Osteocyte (in vitro differentiated cells): ENCODE measurements around the gene THSD4. TPM values are rescaled to one million over a fixed set of nuclear protein-coding genes. Genes with fewer than 3 reads are reported as not detected.

Source experiments
- DNase-seq: peaks from one replicate; pipeline ENCODE4 v3.0.0; 2021; ENCODE audit warnings: mixed read lengths; ENCODE audit not compliant: unreplicated experiment; ENCODE audit errors: extremely low spot score
- H3K27ac Mint-ChIP-seq: one replicate; pipeline ENCODE4 v1.8.0; 2021; ENCODE audit warnings: mild to moderate bottlenecking, mixed read lengths; ENCODE audit not compliant: unreplicated experiment
- H3K27me3 Mint-ChIP-seq: one replicate; pipeline ENCODE4 v1.8.0; 2021; ENCODE audit warnings: mixed read lengths; ENCODE audit not compliant: unreplicated experiment
- H3K36me3 Mint-ChIP-seq: one replicate; pipeline ENCODE4 v1.8.0; 2021; ENCODE audit warnings: mixed read lengths; ENCODE audit not compliant: unreplicated experiment
- H3K4me1 Mint-ChIP-seq: one replicate; pipeline ENCODE4 v1.8.0; 2021; ENCODE audit warnings: mixed read lengths; ENCODE audit not compliant: unreplicated experiment
- H3K4me3 Mint-ChIP-seq: one replicate; pipeline ENCODE4 v1.8.0; 2021; ENCODE audit warnings: mild to moderate bottlenecking, moderate library complexity, mixed read lengths; ENCODE audit not compliant: unreplicated experiment
- H3K9me3 Mint-ChIP-seq: one replicate; pipeline ENCODE4 v1.8.0; 2021; ENCODE audit warnings: mixed read lengths; ENCODE audit not compliant: unreplicated experiment
- total RNA-seq: library from RNA; stranded (reverse); gene quantifications from 2 replicates; pipeline ENCODE4 v1.2.1, GENCODE V29; 2021
- TF ChIP-seq, protein P1 (sequence below): fragments of 200-600 bp; sonication (generic); IDR thresholded peaks from 2 replicates; pipeline ENCODE4 v1.5.0; 2021; ENCODE audit warnings: antibody characterized with exemption, mild to moderate bottlenecking, moderate library complexity

THSD4 gene
- total RNA-seq, 1 donor from 2014 or later, result 5.7 TPM

DNA sequence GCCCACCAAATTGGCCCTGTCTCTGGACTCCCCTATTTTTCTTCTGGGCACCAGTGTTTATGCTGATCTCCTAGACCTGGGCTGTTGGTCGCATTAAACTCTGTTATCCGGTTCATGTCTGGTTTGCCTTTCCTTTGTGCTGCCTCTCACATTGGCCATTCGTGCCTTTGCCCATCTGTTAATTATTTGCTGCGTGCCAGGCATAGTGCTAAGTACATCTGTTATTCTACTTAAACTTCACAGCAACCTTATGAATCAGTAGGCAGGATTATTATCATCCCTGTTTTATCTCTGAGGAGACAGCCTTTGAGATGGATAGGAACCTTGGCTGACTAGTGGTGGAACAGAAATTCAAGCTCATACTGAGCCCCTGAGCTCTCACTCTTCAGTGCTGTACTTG, 76.0 kb downstream of the THSD4 start:
- Mint-ChIP-seq H3K27ac (no peak overlapping the region), H3K27me3 (peaks cover 4% of the 10 kb centered on the region)

DNA sequence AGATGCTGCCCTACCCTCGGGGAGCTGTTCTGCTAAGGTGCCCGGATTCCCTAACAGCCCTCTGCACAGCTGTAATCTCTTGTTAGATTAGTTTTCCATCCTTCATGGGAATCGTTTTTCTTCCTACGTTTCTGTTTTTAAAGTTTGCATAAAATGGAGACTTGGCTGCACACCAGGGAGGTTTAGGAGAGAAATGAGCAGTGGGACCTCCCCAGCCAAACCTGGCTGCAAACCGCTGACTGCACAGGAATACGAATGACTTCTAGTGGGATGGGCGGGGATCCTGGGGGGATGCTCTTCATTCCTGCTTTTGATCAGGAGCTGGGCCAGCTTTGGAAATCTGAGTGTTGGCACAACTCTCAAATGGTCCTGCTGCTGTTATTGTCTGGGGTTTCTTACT, 77.5 kb downstream of the THSD4 start:
- DNase-seq, result peak; percentile 51
- Mint-ChIP-seq H3K36me3 (no peaks in the 10 kb centered on the region), H3K4me3 (no peak overlapping the region), H3K4me1 (no peaks in the 10 kb centered on the region), H3K27me3 (peaks cover 4% of the 10 kb centered on the region), H3K9me3 (no peaks in the 10 kb centered on the region), H3K27ac (no peak overlapping the region)
- TF ChIP-seq, protein P1, sequence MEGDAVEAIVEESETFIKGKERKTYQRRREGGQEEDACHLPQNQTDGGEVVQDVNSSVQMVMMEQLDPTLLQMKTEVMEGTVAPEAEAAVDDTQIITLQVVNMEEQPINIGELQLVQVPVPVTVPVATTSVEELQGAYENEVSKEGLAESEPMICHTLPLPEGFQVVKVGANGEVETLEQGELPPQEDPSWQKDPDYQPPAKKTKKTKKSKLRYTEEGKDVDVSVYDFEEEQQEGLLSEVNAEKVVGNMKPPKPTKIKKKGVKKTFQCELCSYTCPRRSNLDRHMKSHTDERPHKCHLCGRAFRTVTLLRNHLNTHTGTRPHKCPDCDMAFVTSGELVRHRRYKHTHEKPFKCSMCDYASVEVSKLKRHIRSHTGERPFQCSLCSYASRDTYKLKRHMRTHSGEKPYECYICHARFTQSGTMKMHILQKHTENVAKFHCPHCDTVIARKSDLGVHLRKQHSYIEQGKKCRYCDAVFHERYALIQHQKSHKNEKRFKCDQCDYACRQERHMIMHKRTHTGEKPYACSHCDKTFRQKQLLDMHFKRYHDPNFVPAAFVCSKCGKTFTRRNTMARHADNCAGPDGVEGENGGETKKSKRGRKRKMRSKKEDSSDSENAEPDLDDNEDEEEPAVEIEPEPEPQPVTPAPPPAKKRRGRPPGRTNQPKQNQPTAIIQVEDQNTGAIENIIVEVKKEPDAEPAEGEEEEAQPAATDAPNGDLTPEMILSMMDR, result no peak

More for the DNA sequence above, 76.0 kb downstream of the THSD4 start:
- no peaks in the 10 kb centered on the region for H3K4me1 Mint-ChIP-seq
- no peaks in the 10 kb centered on the region for H3K36me3 Mint-ChIP-seq
- TF ChIP-seq, protein P1, result no peak
- no peaks in the 10 kb centered on the region for H3K9me3 Mint-ChIP-seq
- H3K4me3 Mint-ChIP-seq, result no peak overlapping the region
- DNase-seq, result no peak

DNA sequence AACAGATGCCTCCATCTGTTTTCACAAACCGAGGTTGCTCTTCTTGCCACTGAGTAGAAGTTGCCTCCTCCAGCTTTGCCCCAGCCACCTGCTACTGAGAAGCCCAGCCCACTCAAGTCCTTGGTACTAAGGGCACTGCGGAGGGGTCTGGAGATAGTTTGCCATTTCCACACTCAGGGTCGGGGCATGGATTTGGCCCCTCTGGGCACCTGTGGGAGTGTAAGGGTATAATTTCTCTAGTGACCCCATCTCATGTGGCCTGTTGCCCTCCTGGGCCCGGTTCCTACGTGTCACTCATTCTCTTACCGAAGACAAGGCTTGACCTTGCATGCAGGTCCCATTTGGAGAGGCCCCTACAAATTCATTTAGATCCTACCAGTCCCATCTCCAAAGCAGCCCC, 79.0 kb downstream of the THSD4 start:
- TF ChIP-seq, protein P1, result no peak
- Mint-ChIP-seq H3K4me3 (no peak overlapping the region), H3K36me3 (no peaks in the 10 kb centered on the region), H3K4me1 (no peaks in the 10 kb centered on the region), H3K9me3 (no peaks in the 10 kb centered on the region), H3K27ac (no peak overlapping the region), H3K27me3 (peaks cover 4% of the 10 kb centered on the region)
- peak; percentile 51 for DNase-seq

DNA sequence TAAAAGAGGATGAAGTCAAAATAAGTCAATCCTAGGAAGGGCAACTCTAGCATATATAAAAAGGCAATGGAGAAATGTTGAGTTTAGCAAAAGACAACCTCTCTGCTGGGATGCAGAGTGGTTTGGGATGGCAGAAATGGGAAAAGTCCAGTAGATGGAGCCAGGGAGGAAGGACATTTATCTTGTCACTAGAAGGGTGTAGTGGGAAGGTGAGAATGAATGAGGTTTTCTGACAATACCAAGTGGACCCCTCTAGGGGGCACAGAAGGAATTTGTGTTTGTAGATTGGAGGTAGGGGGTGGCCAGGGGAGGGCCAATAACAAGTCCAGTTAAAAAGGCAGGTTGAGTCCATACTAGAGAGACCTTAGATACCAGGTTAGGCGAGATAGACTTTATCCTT, 80.0 kb downstream of the THSD4 start:
- H3K27me3 Mint-ChIP-seq, result peaks cover 4% of the 10 kb centered on the region
- DNase-seq, result peak; percentile 32
- TF ChIP-seq, protein P1, result peak; percentile 42
- H3K4me1 Mint-ChIP-seq, result no peaks in the 10 kb centered on the region
- no peaks in the 10 kb centered on the region for H3K9me3 Mint-ChIP-seq
- H3K27ac Mint-ChIP-seq, result no peak overlapping the region
- H3K36me3 Mint-ChIP-seq, result no peaks in the 10 kb centered on the region
- H3K4me3 Mint-ChIP-seq, result no peak overlapping the region

DNA sequence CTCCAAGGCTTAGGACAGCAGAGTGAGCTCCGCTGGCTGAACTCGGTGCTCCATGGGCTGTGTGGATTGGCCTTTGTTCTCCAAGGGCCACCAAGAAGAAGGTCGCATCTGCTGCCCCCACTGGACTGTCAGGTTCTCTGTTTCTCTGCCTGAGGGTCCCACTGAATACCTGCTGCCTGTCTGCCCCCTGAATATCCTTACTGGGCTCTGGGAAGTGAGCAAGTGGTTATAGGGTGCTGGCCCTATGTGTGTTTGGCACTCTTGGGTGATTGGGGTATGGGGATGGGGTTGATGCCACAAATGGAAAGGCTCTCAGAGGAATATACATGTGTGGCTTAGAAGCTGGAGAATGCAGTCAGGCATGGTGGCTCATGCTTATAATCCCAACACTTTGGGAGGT, 82.3 kb downstream of the THSD4 start:
- DNase-seq, result no peak
- Mint-ChIP-seq H3K27me3 (no peaks in the 10 kb centered on the region), H3K27ac (no peak overlapping the region), H3K4me3 (no peak overlapping the region), H3K9me3 (no peaks in the 10 kb centered on the region), H3K36me3 (no peaks in the 10 kb centered on the region), H3K4me1 (peaks cover 4% of the 10 kb centered on the region)
- TF ChIP-seq, protein P1, result no peak
